Esophagus muscularis mucosa (tissue), 4 donors: Measurements from ENCODE around the gene HUWE1. TPM values are rescaled to one million over a fixed set of nuclear protein-coding genes. Genes with fewer than 3 reads are reported as not detected.

Experiments
- DNase-seq: peaks from one replicate; pipeline ENCODE4 v3.0.0-alpha.2; 2017; ENCODE audit errors: extremely low spot score
- H3K27ac ChIP-seq, 4 donors: fragments of 200-600 bp; sonication (generic); replicated peaks in 1 of 4; 1 replicate in 3 of 4; 2 replicates in 1 of 4; pipeline ENCODE4 v1.5.1; 2016 to 2019; ENCODE audit warnings: mild to moderate bottlenecking in 1 of 4
- H3K27me3 ChIP-seq, 4 donors: fragments of 200-600 bp; sonication (generic); one replicate each; pipeline versions ENCODE4 v1.5.1 to v1.6.0; 2016 to 2019
- H3K36me3 ChIP-seq, 4 donors: fragments of 200-600 bp; sonication (generic); one replicate each; pipeline ENCODE4 v1.5.1; 2016 to 2019
- H3K4me1 ChIP-seq, 4 donors: fragments of 200-600 bp; sonication (generic); one replicate each; pipeline ENCODE4 v1.5.1; 2016 to 2019
- H3K4me3 ChIP-seq, 4 donors: fragments of 200-600 bp; sonication (generic); 1 replicate in 2 of 4; 2 replicates in 2 of 4; pipeline ENCODE4 v1.5.1; 2016 to 2019; ENCODE audit warnings: mild to moderate bottlenecking in 4 of 4, moderate library complexity in 1 of 4
- H3K9me3 ChIP-seq, 4 donors: fragments of 200-600 bp; sonication (generic); 1 replicate in 3 of 4; 2 replicates in 1 of 4; pipeline ENCODE4 v1.5.1; 2016 to 2019
- EP300 ChIP-seq: sonication (generic); formaldehyde crosslinking; IDR thresholded peaks from one replicate; pipeline ENCODE4 v1.6.1; 2017; ENCODE audit warnings: antibody characterized with exemption
- POLR2A ChIP-seq: fragments of 450-650 bp; IDR thresholded peaks from one replicate; pipeline ENCODE4 v1.6.1; 2017; ENCODE audit warnings: antibody characterized with exemption, moderate library complexity, mild to moderate bottlenecking, low read depth
- POLR2AphosphoS5 ChIP-seq, 2 donors: sonication (generic); formaldehyde crosslinking; IDR thresholded peaks; one replicate each; pipeline ENCODE4 v1.6.1; 2017; ENCODE audit warnings: antibody characterized with exemption in 2 of 2
- WGBS: methylation state at CpG from one replicate; pipeline ENCODE4 v1.1.5; 2018; 5-methylcytosine and 5-hydroxymethylcytosine counted together
- intact Hi-C: fragments of 100-400 bp; cut with DNase I; formaldehyde crosslinking; loops from one replicate; pipeline ENCODE4 v1.15.1; 2023
- total RNA-seq, 4 donors: library from RNA; depleted of rRNA; stranded (reverse); fragments of >200 nt; gene quantifications; one replicate each; pipeline versions ENCODE4 v1.1.0 to v1.2.1, GENCODE V29; 2016
- TF ChIP-seq, protein P1 (sequence below), 3 experiments: fragments of 200-600 bp in 2 of 3; fragments of 450-650 bp in 1 of 3; sonication (generic) in 2 of 3; IDR thresholded peaks; one replicate each; pipeline ENCODE4 v1.5.1; 2017 to 2019; ENCODE audit warnings: antibody characterized with exemption in 3 of 3, mild to moderate bottlenecking in 2 of 3, moderate library complexity in 1 of 3

HUWE1 gene
- total RNA-seq, 4 donors from 2014 or later = 100 to 149 (median 129) TPM

GRCh38 chrX:53594354-53594753 lies 92.2 kb downstream of the HUWE1 start:
- H3K9me3 ChIP-seq = no peaks in the 10 kb centered on the region
- no peak for TF ChIP-seq POLR2AphosphoS5 (IDR thresholded peaks at IDR 0.05)
- TF ChIP-seq, protein P1, sequence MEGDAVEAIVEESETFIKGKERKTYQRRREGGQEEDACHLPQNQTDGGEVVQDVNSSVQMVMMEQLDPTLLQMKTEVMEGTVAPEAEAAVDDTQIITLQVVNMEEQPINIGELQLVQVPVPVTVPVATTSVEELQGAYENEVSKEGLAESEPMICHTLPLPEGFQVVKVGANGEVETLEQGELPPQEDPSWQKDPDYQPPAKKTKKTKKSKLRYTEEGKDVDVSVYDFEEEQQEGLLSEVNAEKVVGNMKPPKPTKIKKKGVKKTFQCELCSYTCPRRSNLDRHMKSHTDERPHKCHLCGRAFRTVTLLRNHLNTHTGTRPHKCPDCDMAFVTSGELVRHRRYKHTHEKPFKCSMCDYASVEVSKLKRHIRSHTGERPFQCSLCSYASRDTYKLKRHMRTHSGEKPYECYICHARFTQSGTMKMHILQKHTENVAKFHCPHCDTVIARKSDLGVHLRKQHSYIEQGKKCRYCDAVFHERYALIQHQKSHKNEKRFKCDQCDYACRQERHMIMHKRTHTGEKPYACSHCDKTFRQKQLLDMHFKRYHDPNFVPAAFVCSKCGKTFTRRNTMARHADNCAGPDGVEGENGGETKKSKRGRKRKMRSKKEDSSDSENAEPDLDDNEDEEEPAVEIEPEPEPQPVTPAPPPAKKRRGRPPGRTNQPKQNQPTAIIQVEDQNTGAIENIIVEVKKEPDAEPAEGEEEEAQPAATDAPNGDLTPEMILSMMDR (IDR thresholded peaks at IDR 0.05) = no peak
- TF ChIP-seq EP300 = no peak
- TF ChIP-seq POLR2A = no peak
- WGBS = 55% methylated on average over 1 of the region's 1 CpG

DNA sequence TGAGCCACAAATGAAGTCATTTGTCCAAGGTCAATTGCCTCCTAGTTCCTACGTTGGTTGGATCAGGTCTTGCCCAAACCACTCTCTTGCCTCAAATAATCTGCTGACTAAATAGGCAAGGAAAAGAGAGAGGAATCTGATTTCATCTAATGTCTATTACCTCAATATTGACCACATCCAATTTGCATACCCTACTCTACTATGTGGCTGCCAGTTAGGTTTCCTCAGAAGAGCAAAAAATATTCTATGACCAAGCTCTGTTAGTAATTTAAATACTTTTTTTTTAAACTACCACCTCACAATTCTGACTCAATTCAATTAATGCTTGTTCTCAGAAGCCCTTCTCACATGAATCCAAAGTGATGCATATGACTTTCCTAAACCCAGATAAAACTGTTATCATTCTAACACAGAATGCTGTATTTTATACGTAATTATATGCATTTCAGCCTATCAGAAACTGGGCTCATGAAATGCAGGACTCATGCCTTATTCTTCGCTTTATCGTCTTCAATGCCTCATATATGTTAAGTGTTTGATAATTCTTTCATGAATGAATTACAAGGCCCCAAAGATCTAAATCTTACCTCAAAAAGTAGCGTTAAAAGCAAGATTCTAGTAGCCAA lies 98.6 kb downstream of the HUWE1 start:
- no peak for DNase-seq
- H3K36me3 ChIP-seq = peaks cover 34 to 99% (median 93%) of the 10 kb centered on the region in 4 donors
- intact Hi-C loops = no loop called here
- no peak overlapping the region for H3K27ac ChIP-seq
- H3K4me3 ChIP-seq = no peak overlapping the region
- no peak for TF ChIP-seq POLR2AphosphoS5 (IDR thresholded peaks at IDR 0.05)
- no peaks in the 10 kb centered on the region for H3K27me3 ChIP-seq
- H3K9me3 ChIP-seq = no peaks in the 10 kb centered on the region
- no peaks in the 10 kb centered on the region for H3K4me1 ChIP-seq
- WGBS = 79% methylated on average over 5 of the region's 5 CpGs

More at GRCh38 chrX:53594354-53594753, 92.2 kb downstream of the HUWE1 start:
- no peaks in the 10 kb centered on the region for H3K4me1 ChIP-seq
- H3K4me3 ChIP-seq = no peak overlapping the region
- intact Hi-C loops = no loop called here
- H3K36me3 ChIP-seq = peaks cover 23 to 79% (median 60%) of the 10 kb centered on the region in 4 donors
- no peak overlapping the region for H3K27ac ChIP-seq
- no peak for DNase-seq
- no peaks in the 10 kb centered on the region for H3K27me3 ChIP-seq

GRCh38 chrX:53584891-53585290 lies 101.6 kb downstream of the HUWE1 start:
- 85% methylated on average over 8 of the region's 9 CpGs for WGBS
- Histone ChIP-seq H3K27me3 (no peaks in the 10 kb centered on the region), H3K4me3 (no peak overlapping the region), H3K9me3 (no peaks in the 10 kb centered on the region), H3K36me3 (peaks cover 26 to 93% (median 78%) of the 10 kb centered on the region in 4 donors), H3K27ac (no peak overlapping the region), H3K4me1 (no peaks in the 10 kb centered on the region)
- TF ChIP-seq POLR2A = no peak
- TF ChIP-seq EP300 = no peak
- TF ChIP-seq, protein P1 (IDR thresholded peaks at IDR 0.05) = no peak
- no peak for TF ChIP-seq POLR2AphosphoS5 (IDR thresholded peaks at IDR 0.05)
- intact Hi-C loops = no loop called here
- no peak for DNase-seq

- TF ChIP-seq POLR2AphosphoS5 (IDR thresholded peaks at IDR 0.05) = no peak
- TF ChIP-seq POLR2A = no peak
- TF ChIP-seq, protein P1 (IDR thresholded peaks at IDR 0.05) = no peak
- TF ChIP-seq EP300 = no peak
- H3K36me3 ChIP-seq = peaks cover 16 to 80% (median 65%) of the 10 kb centered on the region in 4 donors
- 74% methylated on average over 6 of the region's 7 CpGs for WGBS
- H3K4me3 ChIP-seq = no peak overlapping the region
- no peaks in the 10 kb centered on the region for H3K9me3 ChIP-seq
- intact Hi-C loops = no loop called here
- H3K27me3 ChIP-seq = no peaks in the 10 kb centered on the region
- no peak overlapping the region for H3K27ac ChIP-seq
- no peaks in the 10 kb centered on the region for H3K4me1 ChIP-seq
- DNase-seq = no peak
Observed at GRCh38 chrX:53583571-53583970, 102.9 kb downstream of the HUWE1 start.

- Histone ChIP-seq H3K4me3 (no peak overlapping the region), H3K9me3 (no peaks in the 10 kb centered on the region), H3K27me3 (no peaks in the 10 kb centered on the region), H3K36me3 (peaks cover 13 to 65% (median 54%) of the 10 kb centered on the region in 4 donors), H3K27ac (no peak overlapping the region), H3K4me1 (no peaks in the 10 kb centered on the region)
- WGBS = 85% methylated on average over 12 of the region's 12 CpGs
- DNase-seq = no peak
- no peak for TF ChIP-seq EP300
- no peak for TF ChIP-seq POLR2AphosphoS5 (IDR thresholded peaks at IDR 0.05)
- TF ChIP-seq, protein P1 (IDR thresholded peaks at IDR 0.05) = no peak
- no peak for TF ChIP-seq POLR2A
- intact Hi-C loops = no loop called here
Observed at GRCh38 chrX:53580742-53581504, 105.6 kb downstream of the HUWE1 start.
